ENCODE results near the gene CCDC102A. TPM values are rescaled to one million over a fixed set of nuclear protein-coding genes. Genes with fewer than 3 reads are reported as not detected.

CCDC102A gene
- total and polyA plus RNA-seq, 2 donors (not counting 3 experiments of a cell fraction or from before 2014, with no cell fraction given), result 7.8 to 12.2 TPM

- Histone ChIP-seq H3K4me2 (ENCODE audit: insufficient read depth, low read length) (no peak overlapping the region), H3K9me1 (replicated peaks; ENCODE audit: control insufficient read depth, extremely low read depth, insufficient read depth, low read length) (no peaks in the 10 kb centered on the region), H3K27ac (ENCODE audit: insufficient read depth, low read depth, low read length) (no peak overlapping the region), H2AFZ (ENCODE audit: low read depth, low read length) (no peak overlapping the region), H3K27me3 (ENCODE audit: control insufficient read depth in 2 of 2, insufficient read depth in 2 of 2, low read length in 2 of 2) (peaks cover 4 to 6% of the 10 kb centered on the region in 2 experiments), H3K9ac (replicated peaks; ENCODE audit: extremely low read depth, insufficient read depth, low read length) (no peak overlapping the region), H3K9me3 (replicated peaks; ENCODE audit: control insufficient read depth, insufficient read depth, low read length) (no peaks in the 10 kb centered on the region), H4K20me1 (replicated peaks; ENCODE audit: control insufficient read depth, extremely low read depth, insufficient read depth, low read length) (no peaks in the 10 kb centered on the region), H3K4me1 (ENCODE audit: control insufficient read depth, extremely low read depth, insufficient read depth, low read length) (no peaks in the 10 kb centered on the region), H3K79me2 (ENCODE audit: control insufficient read depth, insufficient read depth, low read length) (no peaks in the 10 kb centered on the region), H3K4me3 (replicated peaks in 1 of 3; ENCODE audit: insufficient read depth in 1 of 3, low read depth in 1 of 3, low read length in 3 of 3) (no peak overlapping the region), H3K36me3 (ENCODE audit: control insufficient read depth in 2 of 2, extremely low read depth in 1 of 2, insufficient read depth in 2 of 2, low read length in 2 of 2) (no peaks in the 10 kb centered on the region)
- no TSS peak for BruUV-seq (replicated peaks)
- TF ChIP-seq MAX (IDR thresholded peaks at IDR 0.05; ENCODE audit: insufficient read depth, insufficient read length) (no peak), POLR2A (IDR thresholded peaks at IDR 0.05; ENCODE audit: low read depth, low read length) (no peak), GATA2 (IDR thresholded peaks at IDR 0.05; ENCODE audit: insufficient read depth, insufficient read length, low read depth, low read length) (no peak), MYC (IDR thresholded peaks at IDR 0.05; ENCODE audit: low read depth, low read length) (no peak), FOS (IDR thresholded peaks at IDR 0.05; ENCODE audit: borderline replicate concordance, insufficient read depth, low read length) (no peak), POLR2AphosphoS5 (IDR thresholded peaks at IDR 0.05; ENCODE audit: insufficient read depth, low read depth, low read length) (no peak), JUN (IDR thresholded peaks at IDR 0.05; ENCODE audit: borderline replicate concordance, insufficient read depth, insufficient read length, low read depth) (no peak), EZH2 (IDR thresholded peaks at IDR 0.05; ENCODE audit: borderline replicate concordance, low read depth, low read length, severe bottlenecking) (no peak), CTCF (IDR thresholded peaks at IDR 0.05; ENCODE audit: extremely low read depth in 1 of 2, insufficient read depth in 1 of 2, low read depth in 1 of 2, low read length in 2 of 2) (no peak)
- ChIA-PET POLR2A (no interaction called here), CTCF (interaction anchor here (1.2 to 1.5 kb wide), 2 partner anchors 11 to 157 kb away, joined by 3 to 8 read pairs; no protein-coding TSS in a partner anchor)
- dilution Hi-C loops (cut with MboI; ENCODE audit: extremely low pct_ligation_motif_present, low sequenced_read_pairs) (no loop called here), intact Hi-C loops (cut with micrococcal nuclease) (no loop called here)
- DNase-seq (ENCODE audit: low read depth, low spot score) (no peak), FAIRE-seq (no peak)
Observed at GRCh38 chr16:57565461-57565860, 29.1 kb upstream of the CCDC102A start.

Data from endothelial cell of umbilical vein (primary cell).